ENCODE data around the gene MILR1. TPM values are rescaled to one million over a fixed set of nuclear protein-coding genes. Genes with fewer than 3 reads are reported as not detected.

MILR1 gene
- total RNA-seq, 1 donor from 2014 or later = 13.5 TPM

- ATAC-seq (no peak), DNase-seq (ENCODE audit: low spot score) (no peak)
- intact Hi-C loops (cut with DNase I) = no loop called here
Measured at GRCh38 chr17:64515829-64516228, 66.9 kb downstream of the MILR1 start.

Small RNAs within 50 kb of the gene (microRNA-seq; reads per million reads assigned to microRNA genes)
- gene MIR1273E (not detected), gene MIR3064 (2.5 reads per million), gene MIR5047 (not detected)

Other genes with a start within 250 kb of the MILR1 start
- 39.5 TPM for gene TEX2, start 185.9 kb upstream of the MILR1 start, total RNA-seq
- gene PECAM1, start 58.3 kb upstream of the MILR1 start, total RNA-seq = 351 TPM
- 19.4 TPM for gene POLG2, start 47.9 kb downstream of the MILR1 start, total RNA-seq
- gene DDX5, start 57.2 kb downstream of the MILR1 start, total RNA-seq = 667 TPM
- 72.0 TPM for gene CEP95, start 57.9 kb downstream of the MILR1 start, total RNA-seq
- gene SMURF2, start 213.2 kb downstream of the MILR1 start, total RNA-seq = 29.8 TPM